ENCODE data around the gene CFP. TPM values are rescaled to one million over a fixed set of nuclear protein-coding genes. Genes with fewer than 3 reads are reported as not detected.

The CFP gene
- total RNA-seq (2022; extraction: Qiagen RNA extraction), result 0.30 to 0.95 TPM (median 0.34 TPM) in 5 replicates

DNA sequence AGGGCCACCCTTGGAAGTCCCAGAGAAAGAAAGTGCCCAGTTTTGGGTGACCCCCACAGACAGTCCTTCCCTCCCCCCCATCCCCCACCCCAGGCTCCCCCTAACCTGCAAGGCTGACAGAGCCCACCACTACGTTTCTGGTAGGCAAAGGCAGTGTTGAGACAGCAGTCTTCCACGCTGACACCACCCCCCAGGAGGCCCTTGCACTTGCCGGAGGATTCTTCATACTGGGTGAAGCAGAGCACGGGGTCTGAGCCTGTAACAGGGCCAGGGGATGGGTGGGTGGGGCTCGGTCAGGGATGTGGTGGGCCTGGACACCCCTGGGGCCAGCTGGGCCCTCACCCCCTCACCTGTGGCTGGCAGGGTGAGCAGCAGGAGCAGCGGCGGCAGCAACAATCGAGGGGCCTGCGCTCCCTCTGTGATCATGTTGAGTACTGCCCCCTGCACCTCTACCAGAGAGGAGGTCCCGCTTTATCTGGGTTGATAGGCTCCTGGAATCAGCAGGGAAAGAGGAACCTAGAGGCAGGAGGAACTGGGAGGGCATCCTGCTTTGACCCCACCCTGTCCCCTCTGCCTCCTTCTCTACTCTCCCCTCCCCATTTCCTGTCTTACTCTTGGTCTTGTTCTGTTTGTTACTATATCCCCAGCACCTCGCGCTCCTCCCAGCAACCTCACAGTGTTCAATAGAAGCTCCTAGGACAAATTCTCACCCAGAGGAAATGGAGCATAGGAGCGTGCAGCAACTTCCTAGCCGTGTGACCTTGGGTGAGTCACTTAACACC is at the start of gene CFP:
Gene CFP (minus strand): TSS at position 512 of the 782 bp plus-strand sequence. CDS start 86 bp downstream, at position 426.

DNA sequence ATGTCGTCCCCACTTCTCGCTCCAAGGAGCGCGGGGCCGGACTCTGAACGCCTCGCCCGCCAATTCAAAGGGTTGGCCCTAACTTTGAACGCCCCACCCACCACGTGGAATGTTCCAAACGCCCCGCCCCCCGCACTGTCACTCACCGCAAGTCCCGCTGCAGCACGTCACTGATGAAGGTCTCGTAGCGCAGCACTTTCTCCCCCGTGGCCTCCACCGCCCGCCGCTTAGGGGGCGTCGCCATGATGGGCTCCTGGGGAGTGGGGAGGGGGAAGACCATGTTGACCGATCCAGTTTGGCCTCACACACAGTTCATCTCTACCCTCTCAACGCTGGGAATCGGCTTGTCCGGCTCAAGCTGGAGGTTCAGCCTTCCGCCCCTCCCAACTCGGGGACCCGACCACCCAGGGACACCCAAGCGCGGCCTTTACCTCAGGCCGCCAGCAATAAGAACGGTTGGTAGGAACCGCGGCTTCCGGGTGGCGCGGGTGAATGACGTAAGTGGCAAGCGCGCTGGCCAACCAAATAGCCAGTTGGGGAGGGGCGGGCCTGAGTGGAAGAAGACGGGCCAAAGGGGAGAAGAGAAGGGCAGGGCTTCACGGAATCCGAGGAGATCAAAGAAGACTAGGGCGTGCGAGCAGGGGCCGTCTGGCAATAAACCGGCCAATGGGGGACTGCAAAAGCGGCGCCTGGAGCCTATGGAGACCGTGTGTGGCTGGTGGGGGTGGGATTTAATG is 29.1 kb upstream of the CFP start, which contains the start of gene UXT:
Gene UXT (minus strand): TSS at position 497 of the 737 bp plus-strand sequence. CDS start 253 bp downstream, at position 244.

DNA sequence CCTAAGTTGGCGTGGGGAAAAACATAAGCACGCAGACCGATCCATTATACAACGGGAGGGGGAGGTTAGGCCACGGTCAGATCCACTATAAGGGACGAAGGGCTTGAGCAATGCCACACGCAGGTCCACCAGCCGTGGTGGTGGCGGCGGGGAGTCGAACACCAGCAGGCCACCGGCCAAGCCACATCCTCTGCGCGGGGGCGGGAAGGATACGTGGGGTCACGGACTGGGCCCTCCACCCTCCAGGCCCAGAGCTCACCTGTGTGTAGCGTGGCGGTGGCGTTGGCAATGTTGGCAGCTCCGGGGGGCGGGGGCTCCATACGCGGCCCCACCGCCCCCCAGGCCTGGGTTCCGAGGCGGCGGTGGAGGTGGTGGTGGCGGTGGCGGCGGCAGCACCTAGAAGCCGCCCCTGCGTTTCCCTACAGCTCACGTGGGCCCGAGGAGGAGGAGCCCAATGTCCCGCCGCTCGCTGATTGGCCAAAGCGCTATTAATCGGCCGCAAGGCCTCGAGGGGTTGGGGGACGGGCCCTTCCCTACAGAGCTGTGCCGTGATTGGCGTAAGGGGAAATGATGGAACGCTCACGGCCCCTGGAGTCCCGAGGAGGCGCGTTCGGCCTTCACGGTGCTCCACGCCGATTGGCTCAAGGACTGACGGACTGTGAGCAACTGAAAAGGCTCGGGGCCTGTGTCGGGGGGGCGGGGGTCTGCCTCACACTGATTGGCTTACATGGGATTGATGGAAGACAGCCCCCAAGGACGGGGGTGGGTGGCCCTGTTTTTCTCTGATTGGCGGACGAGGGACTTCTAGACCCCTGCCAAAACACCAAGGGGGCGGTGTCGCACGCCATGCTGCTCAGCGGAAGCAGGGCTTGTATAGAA is 20.7 kb upstream of the CFP start, which contains the start of gene ELK1:
Gene ELK1 (minus strand): TSS at position 400 of the 879 bp plus-strand sequence. CDS start 9,122 bp downstream, outside the sequence.

DNA sequence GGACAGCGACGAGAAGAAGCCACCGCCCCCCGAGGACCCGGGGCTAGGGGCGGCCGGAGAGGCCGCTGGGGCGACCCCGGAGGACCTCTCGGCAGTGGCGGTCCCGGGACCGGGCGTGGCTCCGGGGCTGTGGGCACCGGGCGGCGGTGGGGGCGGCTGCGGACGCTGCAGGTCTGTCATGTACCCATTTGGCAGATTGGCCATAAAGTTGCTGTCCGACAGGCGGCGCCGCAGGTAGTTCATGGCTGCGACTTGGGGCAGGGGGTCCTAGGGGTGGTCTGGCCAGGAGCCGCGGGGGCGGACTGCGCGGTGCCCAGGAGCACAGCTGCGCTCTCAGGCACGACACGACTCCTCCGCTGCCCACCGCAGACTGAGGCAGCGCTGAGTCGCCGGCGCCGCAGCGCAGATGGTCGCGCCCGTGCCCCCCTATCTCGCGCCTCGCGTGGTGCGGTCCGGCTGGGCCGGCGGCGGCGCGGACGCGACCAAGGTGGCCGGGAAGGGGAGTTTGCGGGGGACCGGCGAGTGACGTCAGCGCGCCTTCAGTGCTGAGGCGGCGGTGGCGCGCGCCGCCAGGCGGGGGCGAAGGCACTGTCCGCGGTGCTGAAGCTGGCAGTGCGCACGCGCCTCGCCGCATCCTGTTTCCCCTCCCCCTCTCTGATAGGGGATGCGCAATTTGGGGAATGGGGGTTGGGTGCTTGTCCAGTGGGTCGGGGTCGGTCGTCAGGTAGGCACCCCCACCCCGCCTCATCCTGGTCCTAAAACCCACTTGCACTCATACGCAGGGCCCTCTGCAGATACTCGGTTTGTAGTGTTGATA is 10.0 kb downstream of the CFP start, which contains the start of gene SYN1:
Gene SYN1 (minus strand): TSS at position 372 of the 817 bp plus-strand sequence. CDS start 129 bp downstream, at position 243.

DNA sequence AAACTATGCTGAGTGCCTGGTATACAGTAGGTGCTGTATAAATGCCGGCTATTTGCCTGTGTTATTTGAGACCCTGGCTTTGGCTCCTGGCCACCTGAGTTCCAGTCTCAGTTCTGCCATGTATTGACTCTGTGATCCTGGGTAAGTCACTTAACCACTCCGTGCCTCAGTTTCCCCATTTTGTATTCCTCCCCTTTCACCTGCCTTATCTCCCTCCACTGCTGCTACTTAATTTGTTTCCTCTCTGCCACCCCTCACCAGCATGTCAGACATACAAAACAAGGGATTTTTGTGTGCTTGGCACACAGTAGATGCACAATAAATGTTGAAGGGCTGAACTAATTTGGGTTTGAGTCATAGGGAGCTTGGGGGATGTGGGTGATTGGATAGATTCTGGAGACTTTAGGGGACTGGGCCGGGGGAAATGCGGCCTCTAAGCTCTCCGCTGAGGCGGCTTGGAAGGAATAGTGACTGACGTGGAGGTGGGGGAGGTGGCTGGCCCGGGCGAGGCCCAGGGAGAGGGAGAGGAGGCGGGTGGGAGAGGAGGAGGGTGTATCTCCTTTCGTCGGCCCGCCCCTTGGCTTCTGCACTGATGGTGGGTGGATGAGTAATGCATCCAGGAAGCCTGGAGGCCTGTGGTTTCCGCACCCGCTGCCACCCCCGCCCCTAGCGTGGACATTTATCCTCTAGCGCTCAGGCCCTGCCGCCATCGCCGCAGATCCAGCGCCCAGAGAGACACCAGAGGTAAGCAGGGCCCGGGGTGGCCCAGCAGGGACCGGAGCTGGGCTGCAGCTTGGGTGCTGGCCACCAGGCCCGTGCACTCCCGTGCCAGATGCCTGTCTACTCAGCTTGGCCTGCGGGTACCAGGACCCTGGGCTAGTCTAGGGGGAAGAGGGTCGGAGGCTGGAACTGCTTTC is 47.7 kb downstream of the CFP start, which contains the start of gene TIMP1:
Gene TIMP1 (plus strand): TSS at position 706 of the 917 bp plus-strand sequence. CDS start 980 bp downstream, outside the sequence.

Other genes starting within 250 kb of the CFP start
- 3.6 to 4.5 TPM (median 4.3 TPM) in 5 replicates for gene ZNF41, start 146.7 kb downstream of the CFP start, total RNA-seq (2022; extraction: Qiagen RNA extraction)
- 40.3 to 59.5 TPM (median 55.8 TPM) in 5 replicates for gene ARAF, start 68.7 kb downstream of the CFP start, total RNA-seq (2022; extraction: Qiagen RNA extraction)
- 247 to 270 TPM (median 250 TPM) in 5 replicates for gene TIMP1, start 47.5 kb downstream of the CFP start, total RNA-seq (2022; extraction: Qiagen RNA extraction)
- gene SYN1, start 10.1 kb downstream of the CFP start, total RNA-seq (2022; extraction: Qiagen RNA extraction), result 0.15 to 0.73 TPM (median 0.42 TPM) in 5 replicates
- 30.4 to 40.1 TPM (median 38.5 TPM) in 5 replicates for gene ELK1, start 20.6 kb upstream of the CFP start, total RNA-seq (2022; extraction: Qiagen RNA extraction)
- gene UXT, start 29.2 kb upstream of the CFP start, total RNA-seq (2022; extraction: Qiagen RNA extraction), result 157 to 183 TPM (median 163 TPM) in 5 replicates
- gene ZNF81, start 207.0 kb upstream of the CFP start, total RNA-seq (2022; extraction: Qiagen RNA extraction), result 4.6 to 5.6 TPM (median 4.9 TPM) in 5 replicates

All from A549 treated with dexamethasone at 1 μM for 4 hours (cell line).